ENCODE measurements around the gene DPYSL5.

Gene DPYSL5

DNA sequence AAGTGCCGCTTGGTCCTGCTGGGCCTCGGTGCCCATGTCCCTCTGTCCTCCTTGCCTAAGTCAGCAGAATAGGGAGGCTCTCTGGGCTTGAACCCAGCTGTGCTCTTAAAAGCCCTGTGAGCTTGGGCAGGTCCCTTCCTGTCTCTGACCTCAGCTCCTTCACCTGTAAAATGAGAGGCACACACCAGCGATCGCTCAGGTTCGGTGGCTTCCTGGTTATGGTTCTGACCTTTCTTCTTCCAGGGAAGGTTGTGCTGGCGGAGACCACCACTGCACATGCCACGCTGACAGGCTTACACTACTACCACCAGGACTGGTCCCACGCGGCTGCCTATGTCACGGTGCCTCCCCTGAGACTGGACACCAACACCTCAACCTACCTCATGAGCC, 86.4 kb downstream of the DPYSL5 start:
- TF ChIP-seq, protein P1, sequence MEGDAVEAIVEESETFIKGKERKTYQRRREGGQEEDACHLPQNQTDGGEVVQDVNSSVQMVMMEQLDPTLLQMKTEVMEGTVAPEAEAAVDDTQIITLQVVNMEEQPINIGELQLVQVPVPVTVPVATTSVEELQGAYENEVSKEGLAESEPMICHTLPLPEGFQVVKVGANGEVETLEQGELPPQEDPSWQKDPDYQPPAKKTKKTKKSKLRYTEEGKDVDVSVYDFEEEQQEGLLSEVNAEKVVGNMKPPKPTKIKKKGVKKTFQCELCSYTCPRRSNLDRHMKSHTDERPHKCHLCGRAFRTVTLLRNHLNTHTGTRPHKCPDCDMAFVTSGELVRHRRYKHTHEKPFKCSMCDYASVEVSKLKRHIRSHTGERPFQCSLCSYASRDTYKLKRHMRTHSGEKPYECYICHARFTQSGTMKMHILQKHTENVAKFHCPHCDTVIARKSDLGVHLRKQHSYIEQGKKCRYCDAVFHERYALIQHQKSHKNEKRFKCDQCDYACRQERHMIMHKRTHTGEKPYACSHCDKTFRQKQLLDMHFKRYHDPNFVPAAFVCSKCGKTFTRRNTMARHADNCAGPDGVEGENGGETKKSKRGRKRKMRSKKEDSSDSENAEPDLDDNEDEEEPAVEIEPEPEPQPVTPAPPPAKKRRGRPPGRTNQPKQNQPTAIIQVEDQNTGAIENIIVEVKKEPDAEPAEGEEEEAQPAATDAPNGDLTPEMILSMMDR (IDR thresholded peaks at IDR 0.05) = no peak

DNA sequence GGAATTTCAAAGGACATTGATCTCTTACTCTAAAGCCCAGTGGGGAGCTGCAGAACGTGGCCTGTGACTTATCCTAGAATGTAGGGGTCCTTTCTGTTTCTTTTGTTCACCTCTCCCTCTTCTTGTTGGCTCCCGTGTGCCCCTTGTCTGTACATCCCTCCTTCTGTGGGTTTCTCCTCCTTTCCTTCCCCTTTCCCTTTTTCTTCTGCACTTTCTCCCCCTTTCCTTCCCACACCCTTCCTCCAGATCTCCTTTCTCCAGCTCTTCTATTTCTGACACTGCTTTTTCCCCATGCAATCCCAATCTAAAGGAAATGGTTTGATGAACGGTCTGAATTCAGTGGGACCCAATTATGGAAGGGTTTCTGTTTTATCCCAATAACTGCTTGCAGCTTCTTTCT, 87.1 kb downstream of the DPYSL5 start:
- TF ChIP-seq, protein P1 (IDR thresholded peaks at IDR 0.05) = no peak

DNA sequence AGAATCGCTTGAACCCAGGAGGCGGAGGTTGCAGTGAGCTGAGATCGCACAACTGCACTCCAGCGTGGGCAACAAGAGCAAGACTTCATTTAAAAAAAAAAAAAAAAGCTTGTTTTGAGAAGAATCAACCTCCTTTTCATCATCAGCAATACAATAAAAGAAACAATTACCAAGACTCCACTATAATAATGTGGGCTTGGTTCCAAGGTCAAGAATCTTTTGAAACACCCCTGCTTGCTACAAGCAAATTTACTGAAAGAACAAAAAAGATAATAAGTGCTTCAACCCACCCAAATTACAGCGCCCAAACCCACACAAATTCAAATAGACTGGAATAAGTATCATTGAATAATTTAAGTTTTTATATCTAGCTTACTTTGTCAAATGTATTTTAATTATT, 88.9 kb downstream of the DPYSL5 start:
- TF ChIP-seq, protein P1 (IDR thresholded peaks at IDR 0.05) = no peak

DNA sequence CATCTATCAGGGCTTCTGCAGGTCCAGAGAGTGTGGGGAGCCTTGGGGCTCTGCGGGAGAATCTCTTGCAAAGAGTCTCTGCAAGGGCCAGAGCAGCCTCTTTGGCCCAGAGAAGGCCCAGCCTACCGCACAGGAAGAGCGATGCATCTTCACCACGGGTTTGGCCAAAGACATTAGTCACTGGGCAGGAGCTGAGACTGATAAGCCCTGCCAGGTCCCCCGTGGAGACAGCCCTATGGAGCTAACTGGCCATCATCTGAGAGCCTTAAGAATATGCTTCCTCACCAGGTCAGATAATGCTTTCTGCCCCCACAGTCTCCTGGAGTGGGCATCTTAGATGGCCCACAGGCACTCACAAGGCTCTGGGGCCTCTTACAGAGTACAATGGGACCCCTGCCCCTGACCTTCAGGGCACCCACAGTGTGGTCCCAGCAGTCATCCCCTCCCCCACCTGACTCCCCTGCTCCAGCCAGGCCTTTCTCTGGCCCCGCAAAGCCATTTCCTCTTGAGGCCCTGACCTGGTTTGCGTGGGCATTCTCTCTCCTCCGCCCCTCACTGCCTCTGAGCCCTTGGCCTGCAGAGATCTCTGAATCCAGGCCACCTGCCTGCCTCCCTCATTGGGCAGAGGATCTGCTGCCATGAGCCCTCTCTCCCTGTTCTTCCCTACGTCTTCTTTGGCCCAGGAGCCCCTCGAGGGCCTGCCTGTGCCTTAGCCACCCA, 90.6 kb downstream of the DPYSL5 start:
- TF ChIP-seq, protein P1 (IDR thresholded peaks at IDR 0.05) = no peak

DNA sequence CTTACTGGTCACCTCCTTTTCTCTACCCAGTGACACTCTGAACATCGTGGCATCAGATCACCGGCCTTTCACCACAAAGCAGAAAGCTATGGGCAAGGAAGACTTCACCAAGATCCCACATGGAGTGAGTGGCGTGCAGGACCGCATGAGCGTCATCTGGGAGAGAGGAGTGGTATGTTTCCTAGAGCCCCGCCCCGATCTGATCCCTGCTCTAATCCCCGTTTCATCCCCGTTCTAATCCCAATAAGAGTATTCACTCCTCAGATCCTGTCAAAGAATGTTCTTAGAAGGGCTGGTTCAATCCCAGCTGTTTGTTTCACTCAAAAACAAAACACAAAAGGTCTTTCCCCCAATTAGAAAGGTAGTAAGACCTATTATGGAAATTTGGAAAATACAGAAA, 92.1 kb downstream of the DPYSL5 start:
- TF ChIP-seq, protein P1 (IDR thresholded peaks at IDR 0.05) = no peak

DNA sequence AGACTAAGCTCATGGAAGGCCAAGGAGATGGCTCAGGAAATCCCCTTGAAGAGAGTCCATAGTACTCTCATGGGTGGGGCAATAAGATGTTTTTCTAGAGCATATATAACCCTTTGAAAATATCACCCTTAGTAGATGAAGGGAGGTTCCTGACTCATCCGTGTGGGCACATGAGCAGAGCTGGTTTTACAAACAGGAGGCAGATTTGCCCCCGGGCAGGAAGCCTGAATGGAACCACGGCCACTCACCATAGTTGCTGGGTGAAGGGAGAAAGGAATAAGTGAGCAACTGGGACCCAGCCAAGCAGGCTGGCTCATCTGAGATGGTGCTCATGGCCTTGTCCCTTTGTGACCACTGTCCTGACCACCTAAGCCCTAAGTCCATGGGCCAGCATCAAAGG, 93.6 kb downstream of the DPYSL5 start:
- TF ChIP-seq, protein P1 (IDR thresholded peaks at IDR 0.05) = no peak

DNA sequence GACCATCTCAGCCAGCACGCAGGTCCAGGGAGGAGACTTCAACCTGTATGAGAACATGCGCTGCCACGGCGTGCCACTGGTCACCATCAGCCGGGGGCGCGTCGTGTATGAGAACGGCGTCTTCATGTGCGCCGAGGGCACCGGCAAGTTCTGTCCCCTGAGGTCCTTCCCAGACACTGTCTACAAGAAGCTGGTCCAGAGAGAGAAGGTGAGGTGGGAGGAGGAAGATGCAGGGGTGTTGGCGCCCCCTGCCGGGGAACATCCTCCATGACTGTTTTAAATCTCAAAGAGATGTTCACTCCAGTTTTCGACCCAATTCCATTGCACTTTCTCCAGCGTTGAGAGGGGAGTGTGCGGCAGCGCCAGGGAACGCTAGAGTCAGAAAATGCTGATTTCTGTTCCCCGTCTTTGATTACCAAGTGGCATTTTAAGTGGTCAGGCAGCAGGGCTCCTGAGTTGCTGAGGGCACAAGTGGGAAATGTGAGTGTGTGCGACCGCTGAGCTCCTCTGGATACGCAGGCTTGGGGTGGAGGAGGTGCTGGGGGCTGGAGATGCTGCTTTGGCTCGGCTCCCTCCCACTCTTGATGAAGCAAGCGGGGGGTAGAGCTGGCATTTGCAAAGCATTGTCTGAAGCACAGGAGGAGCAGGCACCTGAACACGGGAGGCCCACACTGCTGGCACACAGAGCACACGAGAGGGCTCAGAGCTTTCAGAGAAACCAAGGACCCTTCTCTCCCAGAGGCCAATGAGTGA, 94.8 kb downstream of the DPYSL5 start:
- TF ChIP-seq, protein P1 (IDR thresholded peaks at IDR 0.05) = peak; percentile 68

Measured in LNCAP (cell line).